Epidermal melanocyte (primary cell): Measurements from ENCODE around the gene EXPH5.
A peak's percentile ranks its signal among the peaks of the same experiment; 100 is the strongest.

ENCODE experiments used
- DNase-seq: peaks from one replicate; pipeline ENCODE4 v3.0.0; 2011; ENCODE audit warnings: low spot score; ENCODE audit not compliant: insufficient read length

The EXPH5 gene

GRCh38 chr11:108516125-108516524, 77.4 kb downstream of the EXPH5 start:
- DNase-seq, result no peak

GRCh38 chr11:108512708-108513107, 80.9 kb downstream of the EXPH5 start:
- DNase-seq, result no peak

GRCh38 chr11:108511851-108512474, 81.6 kb downstream of the EXPH5 start:
- DNase-seq, result no peak

- DNase-seq, result no peak
Measured at GRCh38 chr11:108508653-108509593, 84.6 kb downstream of the EXPH5 start.

GRCh38 chr11:108501396-108501795, 92.2 kb downstream of the EXPH5 start:
- DNase-seq, result no peak

GRCh38 chr11:108500721-108501120, 92.8 kb downstream of the EXPH5 start:
- DNase-seq, result no peak

GRCh38 chr11:108500169-108500568, 93.4 kb downstream of the EXPH5 start:
- no peak for DNase-seq

GRCh38 chr11:108498816-108499408, 94.7 kb downstream of the EXPH5 start:
- DNase-seq, result no peak

- peak; percentile 51 for DNase-seq
Measured at GRCh38 chr11:108498046-108498815, 95.3 kb downstream of the EXPH5 start, which contains the start of gene POGLUT3. Gene POGLUT3, minus strand, starts transcription at chr11:108498384. Its CDS starts 18 bp downstream, at chr11:108498366.

- DNase-seq, result peak; percentile 92
Measured at GRCh38 chr11:108497317-108498045, 96.1 kb downstream of the EXPH5 start.

GRCh38 chr11:108496643-108497256, 96.8 kb downstream of the EXPH5 start:
- no peak for DNase-seq

GRCh38 chr11:108495326-108495725, 98.2 kb downstream of the EXPH5 start:
- no peak for DNase-seq

- no peak for DNase-seq
Measured at GRCh38 chr11:108494182-108494581, 99.4 kb downstream of the EXPH5 start.

GRCh38 chr11:108491936-108492335, 101.6 kb downstream of the EXPH5 start:
- no peak for DNase-seq

- no peak for DNase-seq
Measured at GRCh38 chr11:108486828-108487227, 106.7 kb downstream of the EXPH5 start.

GRCh38 chr11:108486331-108486730, 107.2 kb downstream of the EXPH5 start:
- no peak for DNase-seq

GRCh38 chr11:108483163-108483562, 110.4 kb downstream of the EXPH5 start:
- DNase-seq, result no peak

GRCh38 chr11:108474664-108475463, 118.7 kb downstream of the EXPH5 start:
- DNase-seq, result no peak

- DNase-seq, result peak; percentile 20
Measured at GRCh38 chr11:108472681-108473080, 120.9 kb downstream of the EXPH5 start.
